GM23248 (cell line): ENCODE measurements around the gene CNR2. TPM values are rescaled to one million over a fixed set of nuclear protein-coding genes. Genes with fewer than 3 reads are reported as not detected.

ENCODE experiments used
- DNase-seq: peaks from one replicate; pipeline ENCODE4 v3.0.0-alpha.2; 2015
- H2AFZ ChIP-seq: fragments of 200-600 bp; sonication (generic); 2 replicates; pipeline ENCODE4 v1.6.1; 2016; ENCODE audit warnings: antibody characterized with exemption
- H3F3A ChIP-seq: fragments of 200-600 bp; sonication (generic); 2 replicates; pipeline ENCODE4 v1.6.1; 2016; ENCODE audit warnings: mild to moderate bottlenecking, antibody characterized with exemption, mixed run types; ENCODE audit not compliant: insufficient read depth
- H3K27ac ChIP-seq: fragments of 200-600 bp; sonication (generic); 2 replicates; pipeline ENCODE4 v1.5.1; 2016; ENCODE audit warnings: mild to moderate bottlenecking
- H3K27me3 ChIP-seq: fragments of 200-600 bp; sonication (generic); replicated peaks from 2 replicates; pipeline ENCODE4 v1.6.1; 2016; ENCODE audit warnings: mild to moderate bottlenecking; ENCODE audit not compliant: insufficient read depth
- H3K36me3 ChIP-seq: fragments of 200-600 bp; sonication (generic); 2 replicates; pipeline ENCODE4 v1.6.1; 2016; ENCODE audit warnings: low read depth, mild to moderate bottlenecking
- H3K4me1 ChIP-seq: fragments of 200-600 bp; sonication (generic); 2 replicates; pipeline ENCODE4 v1.6.1; 2016; ENCODE audit warnings: mild to moderate bottlenecking; ENCODE audit not compliant: insufficient read depth
- H3K4me2 ChIP-seq: fragments of 200-600 bp; sonication (generic); one replicate; pipeline ENCODE4 v1.6.1; 2016; ENCODE audit warnings: mild to moderate bottlenecking; ENCODE audit not compliant: unreplicated experiment
- H3K4me3 ChIP-seq: fragments of 200-600 bp; sonication (generic); 2 replicates; pipeline ENCODE4 v1.5.1; 2016; ENCODE audit warnings: mild to moderate bottlenecking
- H3K79me2 ChIP-seq: fragments of 200-600 bp; sonication (generic); 2 replicates; pipeline ENCODE4 v1.6.1; 2016; ENCODE audit warnings: mild to moderate bottlenecking; ENCODE audit not compliant: insufficient read depth
- H3K9ac ChIP-seq: fragments of 200-600 bp; sonication (generic); 2 replicates; pipeline ENCODE4 v1.6.1; 2016; ENCODE audit warnings: mild to moderate bottlenecking
- H3K9me2 ChIP-seq: fragments of 200-600 bp; sonication (generic); 2 replicates; pipeline ENCODE4 v1.6.1; 2016; ENCODE audit warnings: mixed run types, mild to moderate bottlenecking, moderate library complexity; ENCODE audit not compliant: insufficient read depth
- H3K9me3 ChIP-seq: fragments of 200-600 bp; sonication (generic); one replicate; pipeline ENCODE4 v1.6.1; 2017; ENCODE audit warnings: low read depth
- H4K20me1 ChIP-seq: fragments of 200-600 bp; sonication (generic); 2 replicates; pipeline ENCODE4 v1.6.0; 2016; ENCODE audit not compliant: insufficient read depth
- EZH2 ChIP-seq: fragments of 200-600 bp; sonication (generic); IDR thresholded peaks from 2 replicates; pipeline ENCODE4 v1.6.1; 2018; ENCODE audit warnings: antibody characterized with exemption, mild to moderate bottlenecking; ENCODE audit not compliant: insufficient read depth, poor library complexity, severe bottlenecking
- EZH2phosphoT487 ChIP-seq: fragments of 200-600 bp; sonication (generic); IDR thresholded peaks from 2 replicates; pipeline ENCODE4 v1.6.1; 2018; ENCODE audit warnings: antibody characterized with exemption, moderate library complexity, mild to moderate bottlenecking, low read depth; ENCODE audit not compliant: insufficient read depth
- WGBS, 2 experiments: methylation state at CpG; one replicate each; pipeline ENCODE4 v1.1.6; 2015 to 2017; ENCODE audit warnings: low lambda C conversion rate in 2 of 2, low coverage in 1 of 2; ENCODE audit errors: missing lambda C conversion rate in 2 of 2; 5-methylcytosine and 5-hydroxymethylcytosine counted together
- in situ Hi-C: fragments of 300-500 bp; cut with MboI; formaldehyde crosslinking; loops from 2 replicates; pipeline ENCODE4 v1.15.0; 2020
- polyA plus RNA-seq: library from polyadenylated mRNA; unstranded; fragments of >200 nt; fragmentation: Nextera tagmentation; extraction: Ambion mirVana; gene quantifications from 2 replicates; pipeline ENCODE4 v1.2.1, GENCODE V29; 2016
- total RNA-seq: library from RNA; depleted of rRNA; stranded (reverse); fragments of >200 nt; shearing (Covaris generic); gene quantifications from 2 replicates; pipeline ENCODE4 v1.2.3, GENCODE V29; 2014

CNR2 gene
- total and polyA plus RNA-seq, 2 experiments from 2014 or later: not detected

DNA sequence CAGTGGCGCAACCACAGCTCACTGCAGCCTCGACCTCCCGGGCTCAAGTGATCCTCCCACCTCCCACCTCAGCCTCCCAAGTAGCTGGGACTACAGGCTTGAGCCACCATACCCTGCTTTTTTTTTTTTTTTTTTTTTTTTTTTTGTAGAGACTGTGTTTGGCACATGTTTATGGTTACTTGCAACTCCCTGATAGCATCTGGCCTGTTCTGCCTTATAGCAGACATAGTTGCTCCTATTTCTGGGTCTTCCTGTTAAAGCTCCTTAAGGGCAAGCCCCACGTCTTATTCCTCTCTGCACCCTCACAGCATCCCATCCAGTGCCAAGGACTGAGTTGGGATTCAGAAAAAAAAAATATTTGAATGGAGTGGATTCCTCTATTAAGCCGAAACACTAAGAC, 17.1 kb upstream of the CNR2 start:
- no peak for TF ChIP-seq EZH2phosphoT487
- TF ChIP-seq EZH2: no peak
- Histone ChIP-seq H4K20me1 (no peaks in the 10 kb centered on the region), H2AFZ (peak overlapping the region; percentile 87), H3K79me2 (no peaks in the 10 kb centered on the region), H3K4me3 (no peak overlapping the region; the same call in 1 of the 2 replicates), H3K4me2 (peak overlapping the region; percentile 89), H3K9ac (peak overlapping the region; percentile 73), H3K4me1 (peaks cover 21% of the 10 kb centered on the region), H3F3A (peaks cover 24% of the 10 kb centered on the region), H3K9me3 (no peaks in the 10 kb centered on the region), H3K9me2 (no peaks in the 10 kb centered on the region), H3K27me3 (no peaks in the 10 kb centered on the region), H3K36me3 (no peaks in the 10 kb centered on the region), H3K27ac (peak overlapping the region; percentile 90)
- peak; percentile 33 for DNase-seq
- 81 to 83% methylated on average over 5 of the region's 5 CpGs for WGBS, 2 experiments
- in situ Hi-C loops: no loop called here

DNA sequence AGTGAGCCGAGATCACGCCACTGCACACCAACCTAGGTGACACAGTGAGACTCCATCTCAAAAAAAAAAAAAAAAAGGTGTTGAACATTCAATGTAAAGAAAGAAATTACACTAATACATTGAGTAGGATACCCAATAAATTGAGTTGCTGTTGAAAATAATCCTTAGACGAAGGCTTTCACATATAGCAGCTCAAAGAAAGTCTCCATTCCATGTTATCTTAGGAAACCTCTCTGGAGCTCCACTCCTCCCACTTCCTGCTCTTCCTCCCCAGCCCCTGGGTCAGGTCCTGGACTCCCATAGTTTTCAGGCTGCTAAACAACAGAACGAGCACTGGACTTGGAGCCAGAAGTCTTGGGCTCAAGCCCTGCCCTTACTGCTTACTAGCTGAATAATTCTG, 15.6 kb upstream of the CNR2 start:
- Histone ChIP-seq H3K9ac (no peak overlapping the region), H3F3A (peaks cover 24% of the 10 kb centered on the region), H3K27me3 (no peaks in the 10 kb centered on the region), H3K4me2 (no peak overlapping the region), H3K4me1 (peaks cover 21% of the 10 kb centered on the region), H3K4me3 (no peak overlapping the region), H3K36me3 (no peaks in the 10 kb centered on the region), H4K20me1 (no peaks in the 10 kb centered on the region), H3K79me2 (no peaks in the 10 kb centered on the region), H3K27ac (no peak overlapping the region), H2AFZ (no peak overlapping the region), H3K9me3 (no peaks in the 10 kb centered on the region), H3K9me2 (no peaks in the 10 kb centered on the region)
- 78 to 83% methylated on average over 4 of the region's 4 CpGs for WGBS, 2 experiments
- TF ChIP-seq EZH2 (no peak), EZH2phosphoT487 (no peak)
- no peak for DNase-seq
- in situ Hi-C loops: no loop called here

DNA sequence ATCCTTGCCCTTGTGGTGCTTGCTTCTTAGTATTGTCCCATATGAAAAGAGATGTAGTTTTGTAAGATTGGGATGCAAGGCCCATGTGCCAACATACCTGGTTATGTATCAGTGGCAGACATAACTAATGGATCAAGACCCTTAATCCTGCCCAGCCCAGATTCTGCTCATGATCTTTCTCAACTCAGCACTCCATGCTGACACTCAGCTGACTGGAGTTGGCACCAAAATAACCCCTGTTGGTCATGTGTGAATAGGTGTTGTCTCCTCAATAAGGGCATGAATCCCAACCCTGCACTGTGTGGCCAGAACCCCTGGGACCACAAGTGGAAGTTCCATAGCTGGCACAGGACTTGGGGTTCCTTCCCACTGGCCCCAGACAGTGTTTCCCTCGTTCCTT, 13.9 kb upstream of the CNR2 start:
- in situ Hi-C loops: no loop called here
- Histone ChIP-seq H3K4me3 (no peak overlapping the region), H3K9me2 (no peaks in the 10 kb centered on the region), H3K27ac (no peak overlapping the region), H3F3A (peaks cover 16% of the 10 kb centered on the region), H3K9ac (no peak overlapping the region), H3K27me3 (no peaks in the 10 kb centered on the region), H4K20me1 (no peaks in the 10 kb centered on the region), H2AFZ (no peak overlapping the region), H3K36me3 (no peaks in the 10 kb centered on the region), H3K4me1 (peaks cover 17% of the 10 kb centered on the region), H3K9me3 (no peaks in the 10 kb centered on the region), H3K4me2 (no peak overlapping the region), H3K79me2 (no peaks in the 10 kb centered on the region)
- no peak for TF ChIP-seq EZH2phosphoT487
- no peak for TF ChIP-seq EZH2
- DNase-seq: no peak
- 56 to 62% methylated on average over 1 of the region's 1 CpG for WGBS, 2 experiments

DNA sequence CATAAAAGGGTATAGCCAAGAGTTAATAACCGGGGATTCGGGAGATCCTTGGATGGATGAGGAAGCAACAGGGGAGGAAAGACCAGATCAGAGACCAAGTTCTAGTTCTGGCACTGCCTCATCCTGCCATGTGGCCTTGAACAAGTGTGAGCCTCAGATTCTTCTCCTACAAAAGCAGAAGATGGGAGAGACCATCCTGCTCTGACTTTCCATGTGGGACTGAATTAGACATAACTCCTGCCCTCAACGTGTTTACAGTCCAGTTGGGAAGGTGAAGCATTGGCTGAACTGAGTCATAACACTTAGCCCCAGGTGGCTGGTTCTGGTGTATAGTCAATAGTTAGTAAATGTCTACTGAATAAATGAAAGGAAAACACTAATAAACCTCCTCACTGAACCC, 12.1 kb upstream of the CNR2 start:
- Histone ChIP-seq H4K20me1 (no peaks in the 10 kb centered on the region), H3K9me3 (no peaks in the 10 kb centered on the region), H3F3A (no peaks in the 10 kb centered on the region; the same call in 1 of the 2 replicates), H3K27me3 (no peaks in the 10 kb centered on the region), H2AFZ (no peak overlapping the region), H3K27ac (no peak overlapping the region), H3K4me1 (peaks cover under 1% of the 10 kb centered on the region), H3K4me3 (no peak overlapping the region), H3K36me3 (no peaks in the 10 kb centered on the region), H3K9me2 (no peaks in the 10 kb centered on the region), H3K4me2 (no peak overlapping the region), H3K79me2 (no peaks in the 10 kb centered on the region), H3K9ac (no peak overlapping the region)
- TF ChIP-seq EZH2: no peak
- TF ChIP-seq EZH2phosphoT487: no peak
- WGBS, 2 experiments: 13 to 27% methylated on average over 3 of the region's 3 CpGs
- DNase-seq: no peak
- in situ Hi-C loops: no loop called here

DNA sequence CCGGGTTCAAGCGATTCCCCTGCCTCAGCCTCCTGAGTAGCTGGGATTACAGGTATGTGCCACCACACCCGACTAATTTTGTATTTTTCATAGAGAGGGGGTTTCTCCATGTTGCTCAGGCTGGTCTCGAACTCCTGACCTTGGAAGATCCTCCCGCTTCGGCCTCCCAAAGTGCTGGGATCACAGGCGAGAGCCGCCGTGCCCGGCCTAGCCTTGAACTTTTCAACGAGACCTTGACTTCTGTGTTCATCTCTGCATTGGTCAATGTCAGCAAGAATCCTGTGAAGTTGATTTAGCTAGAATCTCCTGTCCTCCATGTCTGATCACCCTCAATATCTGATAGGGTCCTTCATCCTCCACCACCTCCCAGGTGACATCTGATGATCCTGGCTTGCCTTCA, 11.4 kb upstream of the CNR2 start:
- Histone ChIP-seq H2AFZ (no peak overlapping the region), H3K79me2 (no peaks in the 10 kb centered on the region), H3K9me3 (no peaks in the 10 kb centered on the region), H3K4me2 (no peak overlapping the region), H3F3A (no peaks in the 10 kb centered on the region), H3K9ac (no peak overlapping the region), H3K27me3 (no peaks in the 10 kb centered on the region), H4K20me1 (no peaks in the 10 kb centered on the region), H3K36me3 (no peaks in the 10 kb centered on the region), H3K9me2 (no peaks in the 10 kb centered on the region), H3K4me1 (no peaks in the 10 kb centered on the region), H3K27ac (no peak overlapping the region), H3K4me3 (no peak overlapping the region)
- no peak for DNase-seq
- no peak for TF ChIP-seq EZH2
- no peak for TF ChIP-seq EZH2phosphoT487
- in situ Hi-C loops: no loop called here
- 79 to 81% methylated on average over 11 of the region's 11 CpGs for WGBS, 2 experiments
